DOHH2 (cell line): ENCODE measurements around the gene PICALM.

ENCODE experiments used
- H3F3A ChIP-seq: fragments of 200-600 bp; sonication (generic), shearing (Covaris generic); 2 replicates; pipeline ENCODE4 v1.6.0; 2016; ENCODE audit warnings: antibody characterized with exemption, mild to moderate bottlenecking; ENCODE audit not compliant: control insufficient read depth, insufficient read depth
- H3K27ac ChIP-seq: fragments of 200-600 bp; sonication (generic); 2 replicates; pipeline ENCODE4 v1.5.1; 2014; ENCODE audit warnings: low read depth, mild to moderate bottlenecking, low read length, moderate library complexity
- H3K27me3 ChIP-seq: fragments of 200-600 bp; sonication (generic); 2 replicates; pipeline ENCODE4 v1.6.1; 2014; ENCODE audit warnings: mild to moderate bottlenecking, low read length, mixed read lengths; ENCODE audit not compliant: control insufficient read depth
- H3K36me3 ChIP-seq: fragments of 200-600 bp; sonication (generic); 2 replicates; pipeline ENCODE4 v1.6.1; 2014; ENCODE audit warnings: mild to moderate bottlenecking, low read length, moderate library complexity, mixed read lengths; ENCODE audit not compliant: control insufficient read depth
- H3K4me1 ChIP-seq: fragments of 200-600 bp; sonication (generic); 2 replicates; pipeline ENCODE4 v1.6.1; 2014; ENCODE audit warnings: mild to moderate bottlenecking, low read length, mixed read lengths; ENCODE audit not compliant: control insufficient read depth
- H3K4me2 ChIP-seq: fragments of 200-600 bp; sonication (generic); 2 replicates; pipeline ENCODE4 v1.6.0; 2014; ENCODE audit warnings: mild to moderate bottlenecking, low read length, moderate library complexity
- H3K4me3 ChIP-seq: fragments of 200-600 bp; sonication (generic); 2 replicates; pipeline ENCODE4 v1.5.1; 2014; ENCODE audit warnings: mild to moderate bottlenecking, low read length, mixed read lengths
- H3K79me2 ChIP-seq: fragments of 200-600 bp; sonication (generic); 2 replicates; pipeline ENCODE4 v1.6.1; 2014; ENCODE audit warnings: mild to moderate bottlenecking, low read length, mixed read lengths; ENCODE audit not compliant: control insufficient read depth
- H3K9me2 ChIP-seq: fragments of 200-600 bp; sonication (generic); replicated peaks from 2 replicates; pipeline ENCODE4 v1.6.1; 2014; ENCODE audit warnings: mild to moderate bottlenecking, low read length, mixed read lengths; ENCODE audit not compliant: control insufficient read depth
- H3K9me3 ChIP-seq: fragments of 200-600 bp; sonication (generic); 2 replicates; pipeline ENCODE4 v1.6.1; 2014; ENCODE audit warnings: antibody characterized with exemption, low read length, mixed read lengths; ENCODE audit not compliant: control insufficient read depth, insufficient read depth
- H4K20me1 ChIP-seq: fragments of 200-600 bp; sonication (generic); 2 replicates; pipeline ENCODE4 v1.6.0; 2014; ENCODE audit warnings: low read depth, mild to moderate bottlenecking, antibody characterized with exemption, low read length, moderate library complexity; ENCODE audit not compliant: control insufficient read depth, insufficient read depth
- CTCF ChIP-seq: fragments of 200-600 bp; sonication (generic); IDR thresholded peaks from one replicate; pipeline ENCODE4 v1.5.1; 2014; ENCODE audit warnings: antibody characterized with exemption, mild to moderate bottlenecking, low read depth, low read length; ENCODE audit not compliant: poor library complexity, severe bottlenecking
- EZH2phosphoT487 ChIP-seq: fragments of 200-600 bp; sonication (generic); IDR thresholded peaks from 2 replicates; pipeline ENCODE4 v1.6.1; 2017; ENCODE audit warnings: borderline replicate concordance, mild to moderate bottlenecking, antibody characterized with exemption, low read length, moderate library complexity, mixed read lengths

PICALM gene

GRCh38 chr11:86058360-86058759, 10.5 kb downstream of the PICALM start:
- H3F3A ChIP-seq: no peaks in the 10 kb centered on the region
- H3K27ac ChIP-seq: no peak overlapping the region
- H3K27me3 ChIP-seq: no peaks in the 10 kb centered on the region
- H4K20me1 ChIP-seq: peaks cover 53% of the 10 kb centered on the region
- no peak overlapping the region for H3K4me3 ChIP-seq
- TF ChIP-seq EZH2phosphoT487: no peak
- TF ChIP-seq CTCF: no peak
- H3K79me2 ChIP-seq: peaks cover 100% of the 10 kb centered on the region
- peaks cover 30% of the 10 kb centered on the region for H3K4me1 ChIP-seq
- H3K4me2 ChIP-seq: no peak overlapping the region
- peaks cover 6% of the 10 kb centered on the region for H3K36me3 ChIP-seq
- no peaks in the 10 kb centered on the region for H3K9me3 ChIP-seq
- H3K9me2 ChIP-seq: no peaks in the 10 kb centered on the region

- Histone ChIP-seq H3K79me2 (peaks cover 100% of the 10 kb centered on the region), H3K9me2 (no peaks in the 10 kb centered on the region), H3K4me1 (peaks cover 25% of the 10 kb centered on the region), H3K4me3 (no peak overlapping the region), H3F3A (no peaks in the 10 kb centered on the region), H3K36me3 (peaks cover 2% of the 10 kb centered on the region), H3K27ac (no peak overlapping the region), H3K9me3 (no peaks in the 10 kb centered on the region), H3K4me2 (no peak overlapping the region), H4K20me1 (peaks cover 57% of the 10 kb centered on the region), H3K27me3 (no peaks in the 10 kb centered on the region)
- TF ChIP-seq CTCF (no peak), EZH2phosphoT487 (no peak)
These were observed 12.5 kb downstream of the PICALM start for GRCh38 chr11:86056351-86056854.

GRCh38 chr11:86052693-86053641, 15.9 kb downstream of the PICALM start:
- Histone ChIP-seq H3F3A (no peaks in the 10 kb centered on the region), H3K9me3 (no peaks in the 10 kb centered on the region), H3K79me2 (peaks cover 100% of the 10 kb centered on the region), H3K4me1 (peaks cover 11% of the 10 kb centered on the region), H4K20me1 (peaks cover 49% of the 10 kb centered on the region), H3K27me3 (no peaks in the 10 kb centered on the region), H3K27ac (no peak overlapping the region), H3K4me2 (no peak overlapping the region), H3K9me2 (no peaks in the 10 kb centered on the region), H3K36me3 (no peaks in the 10 kb centered on the region), H3K4me3 (no peak overlapping the region)
- TF ChIP-seq EZH2phosphoT487 (no peak), CTCF (no peak)
